ENCODE measurements around the gene COL6A5. TPM values are rescaled to one million over a fixed set of nuclear protein-coding genes. Genes with fewer than 3 reads are reported as not detected.

The COL6A5 gene
- total and polyA plus RNA-seq, 10 of the 15 experiments (the other 5 are each of a cell fraction or from before 2014, with no cell fraction given) = 0.04 to 0.11 TPM; not detected in 8

DNA sequence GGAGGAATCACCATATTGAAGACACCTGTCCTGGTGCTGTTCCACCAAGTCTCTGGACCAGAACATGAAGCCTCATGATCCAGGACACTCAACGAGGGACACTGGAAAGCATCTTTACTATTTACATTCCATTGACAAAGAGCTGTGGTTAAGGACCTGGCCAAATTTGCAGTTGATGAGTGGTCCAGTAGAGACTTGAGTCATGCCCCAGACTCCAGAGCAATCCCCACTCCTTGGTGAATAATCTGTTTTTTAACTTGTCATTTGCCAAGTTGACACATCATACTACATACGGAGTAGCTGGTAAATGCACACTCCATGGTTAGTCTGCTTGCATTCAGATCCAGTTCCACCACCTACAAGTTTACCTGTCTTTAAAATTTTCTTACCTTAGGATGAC lies 170.3 kb downstream of the COL6A5 start:
- Histone ChIP-seq H2AFZ (ENCODE audit: control insufficient read depth, low read depth, low read length) (no peak overlapping the region), H3K9ac (ENCODE audit: control insufficient read depth, insufficient read depth, low read length) (no peak overlapping the region), H3K27ac (ENCODE audit: control insufficient read depth, insufficient read depth) (no peak overlapping the region), H3K27me3 (replicated peaks in 1 of 2; ENCODE audit: control insufficient read depth in 2 of 2, insufficient read depth in 2 of 2, low read length in 1 of 2) (peaks cover 2 to 6% of the 10 kb centered on the region in 2 experiments; a peak in 3 of 4 replicates), H3K79me2 (ENCODE audit: control insufficient read depth, insufficient read depth, low read length) (no peaks in the 10 kb centered on the region), H3K4me3 (no peak overlapping the region), H3K4me2 (ENCODE audit: control insufficient read depth, insufficient read depth) (no peak overlapping the region), H3K9me3 (replicated peaks; ENCODE audit: control insufficient read depth, insufficient read depth, low read length) (no peaks in the 10 kb centered on the region), H3K36me3 (ENCODE audit: control insufficient read depth in 2 of 2, insufficient read depth in 2 of 2, low read length in 1 of 2) (no peaks in the 10 kb centered on the region), H3K4me1 (ENCODE audit: control insufficient read depth, insufficient read depth, low read length) (no peaks in the 10 kb centered on the region), H4K20me1 (ENCODE audit: control insufficient read depth, insufficient read depth) (no peaks in the 10 kb centered on the region)
- DNase-seq (ENCODE audit: low read depth, low spot score) (no peak), ATAC-seq (no peak), FAIRE-seq (no peak)
- 49% methylated on average over 2 of the region's 2 CpGs for WGBS (ENCODE audit: insufficient coverage, insufficient replicate concordance, low lambda C conversion rate, missing lambda C conversion rate)
- intact Hi-C loops (cut with micrococcal nuclease; ENCODE audit: unreplicated experiment) = no loop called here
- POLR2A ChIA-PET = no interaction called here
- CTCF ChIA-PET = no interaction called here
- in situ Hi-C loops (cut with MboI) = no loop called here
- RAD21 ChIA-PET (ENCODE audit: unreplicated experiment) = no interaction called here
- SMC1A ChIA-PET (ENCODE audit: uncharacterized antibody, unreplicated experiment) = interaction anchor here (1.0 kb wide), 1 partner anchor 9 kb away, joined by 3 read pairs; no protein-coding TSS in a partner anchor
- BruUV-seq (replicated peaks) = no TSS peak
- no peak for TF ChIP-seq SUPT20H (IDR thresholded peaks at IDR 0.05; ENCODE audit: borderline replicate concordance, control insufficient read depth, low read depth, low read length)
- no peak for TF ChIP-seq STAT3 (IDR thresholded peaks at IDR 0.05; ENCODE audit: low read depth, low read length)
- no peak for TF ChIP-seq SREBF1 (IDR thresholded peaks at IDR 0.05; ENCODE audit: low read length)
- TF ChIP-seq RAD51 (IDR thresholded peaks at IDR 0.05) = no peak
- no peak for TF ChIP-seq NFXL1 (IDR thresholded peaks at IDR 0.05; ENCODE audit: borderline replicate concordance)
- TF ChIP-seq BACH1 (IDR thresholded peaks at IDR 0.05; ENCODE audit: borderline replicate concordance) = no peak
- TF ChIP-seq, protein P1, sequence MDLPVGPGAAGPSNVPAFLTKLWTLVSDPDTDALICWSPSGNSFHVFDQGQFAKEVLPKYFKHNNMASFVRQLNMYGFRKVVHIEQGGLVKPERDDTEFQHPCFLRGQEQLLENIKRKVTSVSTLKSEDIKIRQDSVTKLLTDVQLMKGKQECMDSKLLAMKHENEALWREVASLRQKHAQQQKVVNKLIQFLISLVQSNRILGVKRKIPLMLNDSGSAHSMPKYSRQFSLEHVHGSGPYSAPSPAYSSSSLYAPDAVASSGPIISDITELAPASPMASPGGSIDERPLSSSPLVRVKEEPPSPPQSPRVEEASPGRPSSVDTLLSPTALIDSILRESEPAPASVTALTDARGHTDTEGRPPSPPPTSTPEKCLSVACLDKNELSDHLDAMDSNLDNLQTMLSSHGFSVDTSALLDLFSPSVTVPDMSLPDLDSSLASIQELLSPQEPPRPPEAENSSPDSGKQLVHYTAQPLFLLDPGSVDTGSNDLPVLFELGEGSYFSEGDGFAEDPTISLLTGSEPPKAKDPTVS (IDR thresholded peaks at IDR 0.05; ENCODE audit: low read depth, low read length) = no peak
- TF ChIP-seq SMAD1 (IDR thresholded peaks at IDR 0.05; ENCODE audit: low read depth, partially characterized antibody) = no peak
- TF ChIP-seq ZNF622 (IDR thresholded peaks at IDR 0.05) = no peak
- TF ChIP-seq, protein P2, sequence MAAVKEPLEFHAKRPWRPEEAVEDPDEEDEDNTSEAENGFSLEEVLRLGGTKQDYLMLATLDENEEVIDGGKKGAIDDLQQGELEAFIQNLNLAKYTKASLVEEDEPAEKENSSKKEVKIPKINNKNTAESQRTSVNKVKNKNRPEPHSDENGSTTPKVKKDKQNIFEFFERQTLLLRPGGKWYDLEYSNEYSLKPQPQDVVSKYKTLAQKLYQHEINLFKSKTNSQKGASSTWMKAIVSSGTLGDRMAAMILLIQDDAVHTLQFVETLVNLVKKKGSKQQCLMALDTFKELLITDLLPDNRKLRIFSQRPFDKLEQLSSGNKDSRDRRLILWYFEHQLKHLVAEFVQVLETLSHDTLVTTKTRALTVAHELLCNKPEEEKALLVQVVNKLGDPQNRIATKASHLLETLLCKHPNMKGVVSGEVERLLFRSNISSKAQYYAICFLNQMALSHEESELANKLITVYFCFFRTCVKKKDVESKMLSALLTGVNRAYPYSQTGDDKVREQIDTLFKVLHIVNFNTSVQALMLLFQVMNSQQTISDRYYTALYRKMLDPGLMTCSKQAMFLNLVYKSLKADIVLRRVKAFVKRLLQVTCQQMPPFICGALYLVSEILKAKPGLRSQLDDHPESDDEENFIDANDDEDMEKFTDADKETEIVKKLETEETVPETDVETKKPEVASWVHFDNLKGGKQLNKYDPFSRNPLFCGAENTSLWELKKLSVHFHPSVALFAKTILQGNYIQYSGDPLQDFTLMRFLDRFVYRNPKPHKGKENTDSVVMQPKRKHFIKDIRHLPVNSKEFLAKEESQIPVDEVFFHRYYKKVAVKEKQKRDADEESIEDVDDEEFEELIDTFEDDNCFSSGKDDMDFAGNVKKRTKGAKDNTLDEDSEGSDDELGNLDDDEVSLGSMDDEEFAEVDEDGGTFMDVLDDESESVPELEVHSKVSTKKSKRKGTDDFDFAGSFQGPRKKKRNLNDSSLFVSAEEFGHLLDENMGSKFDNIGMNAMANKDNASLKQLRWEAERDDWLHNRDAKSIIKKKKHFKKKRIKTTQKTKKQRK (IDR thresholded peaks at IDR 0.05; ENCODE audit: low read depth, low read length) = no peak
- no peak for TF ChIP-seq SREBF2 (IDR thresholded peaks at IDR 0.05; ENCODE audit: low read length)
- TF ChIP-seq NFYB (IDR thresholded peaks at IDR 0.05; ENCODE audit: insufficient read depth, low read depth, low read length) = no peak
- no peak for TF ChIP-seq PML (IDR thresholded peaks at IDR 0.05; ENCODE audit: low read length)
- TF ChIP-seq, protein P3, sequence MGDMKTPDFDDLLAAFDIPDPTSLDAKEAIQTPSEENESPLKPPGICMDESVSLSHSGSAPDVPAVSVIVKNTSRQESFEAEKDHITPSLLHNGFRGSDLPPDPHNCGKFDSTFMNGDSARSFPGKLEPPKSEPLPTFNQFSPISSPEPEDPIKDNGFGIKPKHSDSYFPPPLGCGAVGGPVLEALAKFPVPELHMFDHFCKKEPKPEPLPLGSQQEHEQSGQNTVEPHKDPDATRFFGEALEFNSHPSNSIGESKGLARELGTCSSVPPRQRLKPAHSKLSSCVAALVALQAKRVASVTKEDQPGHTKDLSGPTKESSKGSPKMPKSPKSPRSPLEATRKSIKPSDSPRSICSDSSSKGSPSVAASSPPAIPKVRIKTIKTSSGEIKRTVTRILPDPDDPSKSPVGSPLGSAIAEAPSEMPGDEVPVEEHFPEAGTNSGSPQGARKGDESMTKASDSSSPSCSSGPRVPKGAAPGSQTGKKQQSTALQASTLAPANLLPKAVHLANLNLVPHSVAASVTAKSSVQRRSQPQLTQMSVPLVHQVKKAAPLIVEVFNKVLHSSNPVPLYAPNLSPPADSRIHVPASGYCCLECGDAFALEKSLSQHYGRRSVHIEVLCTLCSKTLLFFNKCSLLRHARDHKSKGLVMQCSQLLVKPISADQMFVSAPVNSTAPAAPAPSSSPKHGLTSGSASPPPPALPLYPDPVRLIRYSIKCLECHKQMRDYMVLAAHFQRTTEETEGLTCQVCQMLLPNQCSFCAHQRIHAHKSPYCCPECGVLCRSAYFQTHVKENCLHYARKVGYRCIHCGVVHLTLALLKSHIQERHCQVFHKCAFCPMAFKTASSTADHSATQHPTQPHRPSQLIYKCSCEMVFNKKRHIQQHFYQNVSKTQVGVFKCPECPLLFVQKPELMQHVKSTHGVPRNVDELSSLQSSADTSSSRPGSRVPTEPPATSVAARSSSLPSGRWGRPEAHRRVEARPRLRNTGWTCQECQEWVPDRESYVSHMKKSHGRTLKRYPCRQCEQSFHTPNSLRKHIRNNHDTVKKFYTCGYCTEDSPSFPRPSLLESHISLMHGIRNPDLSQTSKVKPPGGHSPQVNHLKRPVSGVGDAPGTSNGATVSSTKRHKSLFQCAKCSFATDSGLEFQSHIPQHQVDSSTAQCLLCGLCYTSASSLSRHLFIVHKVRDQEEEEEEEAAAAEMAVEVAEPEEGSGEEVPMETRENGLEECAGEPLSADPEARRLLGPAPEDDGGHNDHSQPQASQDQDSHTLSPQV (IDR thresholded peaks at IDR 0.05) = no peak
- no peak for TF ChIP-seq RELA (IDR thresholded peaks at IDR 0.05; ENCODE audit: borderline replicate concordance, partially characterized antibody)
- TF ChIP-seq ATF7 (IDR thresholded peaks at IDR 0.05; ENCODE audit: low read depth) = no peak
- TF ChIP-seq YY1 (IDR thresholded peaks at IDR 0.05; ENCODE audit: low read depth, low read length) = no peak
- TF ChIP-seq HDAC6 (IDR thresholded peaks at IDR 0.05; ENCODE audit: unreplicated experiment) = no peak

Measured in GM12878 (cell line).